GM23338 (cell line): ENCODE measurements around the gene ZFP36L1. TPM values are rescaled to one million over a fixed set of nuclear protein-coding genes. Genes with fewer than 3 reads are reported as not detected.

Experiments
- ATAC-seq: fragments of 200-7000 bp; cut with Tn5 transposase; 3 replicates; pipeline ENCODE4 v1.9.1; 2020
- DNase-seq: peaks from one replicate; pipeline ENCODE4 v3.0.0-alpha.2; 2015; ENCODE audit warnings: low spot score
- H2AFZ ChIP-seq: fragments of 200-600 bp; sonication (generic); 2 replicates; pipeline ENCODE4 v1.8.0; 2016; ENCODE audit warnings: antibody characterized with exemption, mild to moderate bottlenecking, moderate library complexity
- H3F3A ChIP-seq: fragments of 200-600 bp; sonication (generic); replicated peaks from 2 replicates; pipeline ENCODE4 v1.8.0; 2017; ENCODE audit warnings: antibody characterized with exemption, mixed run types, low read depth
- H3K27ac ChIP-seq: fragments of 200-600 bp; sonication (generic); 2 replicates; pipeline ENCODE4 v1.6.1; 2016; ENCODE audit warnings: low read depth
- H3K27me3 ChIP-seq: fragments of 200-600 bp; sonication (generic); 2 replicates; pipeline ENCODE4 v1.8.0; 2016; ENCODE audit warnings: mild to moderate bottlenecking, mixed run types, moderate library complexity; ENCODE audit not compliant: insufficient read depth
- H3K36me3 ChIP-seq: fragments of 200-600 bp; sonication (generic); 2 replicates; pipeline ENCODE4 v1.8.0; 2016; ENCODE audit warnings: mild to moderate bottlenecking; ENCODE audit not compliant: insufficient read depth
- H3K4me1 ChIP-seq: fragments of 200-600 bp; sonication (generic); 2 replicates; pipeline ENCODE4 v1.8.0; 2016; ENCODE audit warnings: mild to moderate bottlenecking, moderate library complexity; ENCODE audit not compliant: insufficient read depth
- H3K4me2 ChIP-seq: fragments of 200-600 bp; sonication (generic); 2 replicates; pipeline ENCODE4 v1.7.1; 2017; ENCODE audit warnings: mixed run types
- H3K4me3 ChIP-seq: fragments of 200-600 bp; sonication (generic); 2 replicates; pipeline ENCODE4 v1.6.1; 2016; ENCODE audit warnings: mixed run types
- H3K79me2 ChIP-seq: fragments of 200-600 bp; sonication (generic); replicated peaks from 2 replicates; pipeline ENCODE4 v1.8.0; 2017; ENCODE audit warnings: mild to moderate bottlenecking; ENCODE audit not compliant: insufficient read depth
- H3K9me2 ChIP-seq: fragments of 200-600 bp; sonication (generic); 2 replicates; pipeline ENCODE4 v1.8.0; 2017; ENCODE audit not compliant: insufficient read depth
- H4K20me1 ChIP-seq: fragments of 200-600 bp; sonication (generic); replicated peaks from 2 replicates; pipeline ENCODE4 v1.8.0; 2017; ENCODE audit warnings: mild to moderate bottlenecking; ENCODE audit not compliant: insufficient read depth
- H3K27ac Mint-ChIP-seq: 2 replicates; pipeline ENCODE4 v1.8.0; 2020; ENCODE audit warnings: inconsistent platforms, mild to moderate bottlenecking, moderate library complexity, mixed read lengths
- H3K27me3 Mint-ChIP-seq: 3 replicates; pipeline ENCODE4 v1.8.0; 2022; ENCODE audit warnings: low read depth, mild to moderate bottlenecking, moderate library complexity, mixed read lengths, inconsistent platforms; ENCODE audit not compliant: insufficient read depth, poor library complexity
- H3K36me3 Mint-ChIP-seq: 3 replicates; pipeline ENCODE4 v1.8.0; 2021; ENCODE audit warnings: low read depth, mild to moderate bottlenecking, inconsistent platforms, moderate library complexity, mixed read lengths
- H3K4me1 Mint-ChIP-seq: 3 replicates; pipeline ENCODE4 v1.8.0; 2020; ENCODE audit warnings: mild to moderate bottlenecking, inconsistent platforms, mixed read lengths
- H3K4me3 Mint-ChIP-seq: 3 replicates; pipeline ENCODE4 v1.8.0; 2021; ENCODE audit warnings: moderate library complexity, mild to moderate bottlenecking, inconsistent platforms, mixed read lengths
- H3K9me3 Mint-ChIP-seq: 3 replicates; pipeline ENCODE4 v1.8.0; 2020; ENCODE audit warnings: moderate library complexity, mild to moderate bottlenecking, inconsistent platforms, mixed read lengths
- CREB1 ChIP-seq: fragments of 250-450 bp; sonication (Bioruptor Pico); IDR thresholded peaks from 2 replicates; pipeline ENCODE4 v1.5.0; 2020; ENCODE audit warnings: low read depth, mild to moderate bottlenecking, moderate library complexity
- CTCF ChIP-seq, 2 experiments: fragments of 200-600 bp in 1 of 2; sonication (generic) in 1 of 2; conservative IDR thresholded peaks; 2 replicates each; pipeline versions ENCODE4 v1.5.1 to v1.6.1; 2016 to 2017; ENCODE audit warnings: antibody characterized with exemption in 2 of 2, low read depth in 2 of 2, mild to moderate bottlenecking in 2 of 2, moderate library complexity in 1 of 2
- EZH2 ChIP-seq: fragments of 200-600 bp; sonication (generic); IDR thresholded peaks from one replicate; pipeline ENCODE4 v1.8.0; 2017; ENCODE audit warnings: antibody characterized with exemption, mild to moderate bottlenecking, low read depth; ENCODE audit not compliant: unreplicated experiment
- EZH2phosphoT487 ChIP-seq: fragments of 200-600 bp; sonication (generic); IDR thresholded peaks from one replicate; pipeline ENCODE4 v1.8.1; 2018; ENCODE audit warnings: antibody characterized with exemption; ENCODE audit not compliant: unreplicated experiment
- NANOG ChIP-seq: IDR thresholded peaks from 2 replicates; pipeline ENCODE4 v1.6.1; 2016; ENCODE audit warnings: antibody characterized with exemption, borderline replicate concordance
- POLR2AphosphoS5 ChIP-seq: IDR thresholded peaks from 2 replicates; pipeline ENCODE4 v1.6.1; 2016; ENCODE audit warnings: antibody characterized with exemption, low read depth
- REST ChIP-seq: IDR thresholded peaks from one replicate; pipeline ENCODE4 v1.6.1; 2018; ENCODE audit warnings: antibody characterized with exemption; ENCODE audit not compliant: unreplicated experiment
- STAT1 ChIP-seq: IDR thresholded peaks from one replicate; pipeline ENCODE4 v1.6.1; 2016; ENCODE audit warnings: antibody characterized with exemption; ENCODE audit not compliant: unreplicated experiment
- ZNF114 ChIP-seq: fragments of 250-450 bp; sonication (Bioruptor Pico); IDR thresholded peaks from 2 replicates; pipeline ENCODE4 v1.5.0; 2020; ENCODE audit warnings: mild to moderate bottlenecking, moderate library complexity
- ZNF331 ChIP-seq: fragments of 250-450 bp; sonication (Bioruptor Pico); IDR thresholded peaks from 2 replicates; pipeline ENCODE4 v1.5.0; 2020; ENCODE audit warnings: low read depth, mild to moderate bottlenecking, moderate library complexity
- polyA plus RNA-seq: library from polyadenylated mRNA; unstranded; fragments of >200 nt; fragmentation: Nextera tagmentation; extraction: Ambion mirVana; gene quantifications from 2 replicates; pipeline ENCODE4 v1.2.1, GENCODE V29; 2016
- total RNA-seq: library from RNA; depleted of rRNA; stranded (reverse); fragments of >200 nt; shearing (Covaris generic); gene quantifications from 2 replicates; pipeline ENCODE4 v1.2.3, GENCODE V29; 2014

Gene ZFP36L1
- total and polyA plus RNA-seq, 2 experiments from 2014 or later: 148 to 382 TPM

- TF ChIP-seq REST: no peak
- TF ChIP-seq POLR2AphosphoS5: no peak
- TF ChIP-seq STAT1: no peak
- TF ChIP-seq NANOG: no peak
- no peak for TF ChIP-seq ZNF114 (CRISPR knock-in tag)
- no peak for TF ChIP-seq CTCF (conservative IDR thresholded peaks at IDR 0.05; ENCODE audit: low read depth in 2 of 2)
- TF ChIP-seq EZH2: no peak
- TF ChIP-seq EZH2phosphoT487: no peak
- TF ChIP-seq ZNF331 (CRISPR knock-in tag): no peak
- no peak for TF ChIP-seq CREB1 (CRISPR knock-in tag)
These were observed 24.1 kb upstream of the ZFP36L1 start (continued) for GRCh38 chr14:68816943-68817430.

GRCh38 chr14:68816183-68816942 lies 23.5 kb upstream of the ZFP36L1 start:
- H4K20me1 ChIP-seq: no peaks in the 10 kb centered on the region
- Mint-ChIP-seq H3K4me3 (peak overlapping the region; percentile 41; the same call in 2 of the 3 replicates), H3K27me3 (peaks cover 26% of the 10 kb centered on the region), H3K36me3 (no peaks in the 10 kb centered on the region), H3K27ac (0 out of 2 replicates have a peak overlapping the region, but pooled peaks have one; percentile 19), H3K9me3 (no peaks in the 10 kb centered on the region), H3K4me1 (peaks cover 61% of the 10 kb centered on the region)
- peaks cover 10% of the 10 kb centered on the region; the same call in 1 of the 2 replicates for H3K79me2 ChIP-seq
- peaks cover 4% of the 10 kb centered on the region; the same call in 1 of the 2 replicates for H3K27me3 ChIP-seq
- H3K27ac ChIP-seq: peak overlapping the region; percentile 66; the same call in 1 of the 2 replicates
- H3K9me2 ChIP-seq: peaks cover 6% of the 10 kb centered on the region; the same call in 1 of the 2 replicates
- DNase-seq: peak; percentile 93
- H2AFZ ChIP-seq: peak overlapping the region; percentile 52; the same call in 1 of the 2 replicates
- peak overlapping the region; percentile 82 for H3K4me2 ChIP-seq
- H3F3A ChIP-seq: 0 out of 2 replicates have a peak, but pooled peaks cover 14% of the 10 kb centered on the region
- H3K4me1 ChIP-seq: peaks cover 50% of the 10 kb centered on the region
- peak; percentile 69 for ATAC-seq
- no peaks in the 10 kb centered on the region; the same call in 1 of the 2 replicates for H3K36me3 ChIP-seq
- peak overlapping the region; percentile 60 for H3K4me3 ChIP-seq
- TF ChIP-seq CTCF (conservative IDR thresholded peaks at IDR 0.05; ENCODE audit: low read depth in 2 of 2): peak; percentile 78 to 98
